Jurkat, Clone E6-1 (cell line): Measurements from ENCODE around the gene RPL29.

Experiments
- DNase-seq: peaks from one replicate; pipeline ENCODE4 v3.0.0-alpha.2; 2011; ENCODE audit warnings: low read depth, low spot score
- H3K4me3 ChIP-seq: 2 replicates; pipeline ENCODE4 v1.5.1; 2011; ENCODE audit warnings: mild to moderate bottlenecking, low read length, control low read depth, moderate library complexity

Gene RPL29

GRCh38 chr3:51957520-51958205 lies 38.0 kb downstream of the RPL29 start:
- no peak for DNase-seq
- no peak overlapping the region for H3K4me3 ChIP-seq

GRCh38 chr3:51955893-51956770 lies 39.6 kb downstream of the RPL29 start:
- no peak for DNase-seq
- H3K4me3 ChIP-seq = no peak overlapping the region

GRCh38 chr3:51955175-51955892 lies 40.4 kb downstream of the RPL29 start, which contains the start of gene GPR62:
TSS of gene GPR62 (plus strand) at chr3:51955381. CDS start at chr3:51955653, 272 bp downstream.
- DNase-seq = no peak
- H3K4me3 ChIP-seq = no peak within 1 kb of the TSS

- no peak for DNase-seq
- no peak overlapping the region for H3K4me3 ChIP-seq
These were observed 41.0 kb downstream of the RPL29 start for GRCh38 chr3:51954713-51955112.

- no peak overlapping the region for H3K4me3 ChIP-seq
- no peak for DNase-seq
These were observed 41.6 kb downstream of the RPL29 start for GRCh38 chr3:51954105-51954504.

- no peak overlapping the region for H3K4me3 ChIP-seq
- DNase-seq = no peak
These were observed 42.2 kb downstream of the RPL29 start for GRCh38 chr3:51953445-51953844.

- no peak for DNase-seq
- no peak overlapping the region for H3K4me3 ChIP-seq
These were observed 44.8 kb downstream of the RPL29 start for GRCh38 chr3:51950899-51951298.

- no peak for DNase-seq
- H3K4me3 ChIP-seq = no peak overlapping the region
These were observed 46.6 kb downstream of the RPL29 start for GRCh38 chr3:51949121-51949520.

GRCh38 chr3:51948016-51948580 lies 47.6 kb downstream of the RPL29 start:
- no peak overlapping the region for H3K4me3 ChIP-seq
- no peak for DNase-seq

GRCh38 chr3:51947215-51947900 lies 48.3 kb downstream of the RPL29 start:
- no peak overlapping the region for H3K4me3 ChIP-seq
- no peak for DNase-seq

- H3K4me3 ChIP-seq = no peak overlapping the region
- DNase-seq = no peak
These were observed 48.9 kb downstream of the RPL29 start for GRCh38 chr3:51946796-51947195.

- no peak for DNase-seq
These were observed 49.6 kb downstream of the RPL29 start for GRCh38 chr3:51945926-51946705.

GRCh38 chr3:51945031-51945840 lies 50.5 kb downstream of the RPL29 start:
- H3K4me3 ChIP-seq = no peak overlapping the region
- DNase-seq = no peak

More at GRCh38 chr3:51945926-51946705, 49.6 kb downstream of the RPL29 start:
- no peak overlapping the region for H3K4me3 ChIP-seq

- no peak overlapping the region for H3K4me3 ChIP-seq
- no peak for DNase-seq
These were observed 51.2 kb downstream of the RPL29 start for GRCh38 chr3:51944451-51945021.
